Fibroblast of pulmonary artery (primary cell): ENCODE measurements around the gene MAP7.

ENCODE experiments used
- DNase-seq: peaks from one replicate; pipeline ENCODE4 v3.0.0-alpha.2; 2010; ENCODE audit warnings: low read depth
- H3K4me3 ChIP-seq: replicated peaks from 2 replicates; pipeline ENCODE4 v1.5.1; 2011; ENCODE audit warnings: low read depth, mild to moderate bottlenecking, control low read depth, low read length, moderate library complexity
- CTCF ChIP-seq: IDR thresholded peaks from 2 replicates; pipeline ENCODE4 v1.5.1; 2011; ENCODE audit warnings: mild to moderate bottlenecking, control low read depth, low read length, inconsistent platforms; ENCODE audit errors: missing control alignments

MAP7 gene

GRCh38 chr6:136421537-136422158 is 128.6 kb downstream of the MAP7 start:
- TF ChIP-seq CTCF: no peak
- DNase-seq: no peak
- no peak overlapping the region for H3K4me3 ChIP-seq

DNA sequence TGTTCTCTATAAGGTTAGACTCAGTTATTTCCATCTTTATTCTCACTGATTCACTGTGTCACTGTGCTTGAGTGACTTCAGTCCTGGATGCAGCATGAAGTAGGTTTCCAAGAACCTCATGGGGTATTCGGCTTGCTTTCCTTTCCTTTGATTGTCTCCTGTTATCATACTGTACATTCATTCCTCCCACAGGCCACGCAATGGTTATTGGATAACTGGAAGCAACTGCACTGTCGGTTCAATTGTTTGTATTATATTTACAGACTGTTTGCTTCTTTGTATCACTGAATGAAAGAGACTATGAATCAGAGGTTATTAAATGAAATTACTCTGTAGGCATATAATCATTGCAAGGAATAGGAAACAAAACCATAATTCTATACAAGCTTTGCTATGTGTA is 129.4 kb downstream of the MAP7 start:
- no peak for TF ChIP-seq CTCF
- no peak for DNase-seq
- no peak overlapping the region for H3K4me3 ChIP-seq

DNA sequence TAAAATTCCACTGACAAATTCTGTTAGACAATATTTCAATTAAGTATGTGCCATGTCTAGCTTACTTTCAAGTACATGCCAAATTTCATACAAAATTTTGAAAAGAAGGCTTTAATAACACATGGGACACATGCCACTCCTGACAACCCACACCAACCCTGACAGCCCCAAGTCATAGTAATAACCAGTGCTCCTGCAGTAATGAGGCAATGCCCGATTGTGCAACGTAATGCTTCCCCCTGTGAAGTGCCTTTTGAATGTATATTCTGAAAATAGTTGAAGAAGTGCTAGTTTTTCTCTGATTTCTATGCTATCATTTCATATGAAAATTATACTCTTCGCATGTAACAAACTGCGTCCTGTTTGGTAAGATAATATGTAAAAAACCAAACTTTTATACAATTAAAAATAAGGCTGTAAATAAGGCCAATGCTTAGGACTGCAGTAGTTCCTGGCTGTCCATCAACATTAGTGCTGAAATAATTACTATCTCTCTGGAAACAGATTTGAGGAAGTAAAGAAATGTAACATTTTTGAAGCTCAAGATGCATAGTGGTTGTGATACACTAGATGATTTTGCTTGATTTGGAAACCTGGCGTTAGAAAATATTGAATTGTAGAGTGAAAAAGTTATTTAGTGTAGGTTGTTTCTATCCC is 134.7 kb downstream of the MAP7 start:
- no peak overlapping the region for H3K4me3 ChIP-seq
- no peak for TF ChIP-seq CTCF
- peak; percentile 44 for DNase-seq

- DNase-seq: no peak
- no peak overlapping the region for H3K4me3 ChIP-seq
- no peak for TF ChIP-seq CTCF
Measured at GRCh38 chr6:136412410-136412809, 137.8 kb downstream of the MAP7 start.

DNA sequence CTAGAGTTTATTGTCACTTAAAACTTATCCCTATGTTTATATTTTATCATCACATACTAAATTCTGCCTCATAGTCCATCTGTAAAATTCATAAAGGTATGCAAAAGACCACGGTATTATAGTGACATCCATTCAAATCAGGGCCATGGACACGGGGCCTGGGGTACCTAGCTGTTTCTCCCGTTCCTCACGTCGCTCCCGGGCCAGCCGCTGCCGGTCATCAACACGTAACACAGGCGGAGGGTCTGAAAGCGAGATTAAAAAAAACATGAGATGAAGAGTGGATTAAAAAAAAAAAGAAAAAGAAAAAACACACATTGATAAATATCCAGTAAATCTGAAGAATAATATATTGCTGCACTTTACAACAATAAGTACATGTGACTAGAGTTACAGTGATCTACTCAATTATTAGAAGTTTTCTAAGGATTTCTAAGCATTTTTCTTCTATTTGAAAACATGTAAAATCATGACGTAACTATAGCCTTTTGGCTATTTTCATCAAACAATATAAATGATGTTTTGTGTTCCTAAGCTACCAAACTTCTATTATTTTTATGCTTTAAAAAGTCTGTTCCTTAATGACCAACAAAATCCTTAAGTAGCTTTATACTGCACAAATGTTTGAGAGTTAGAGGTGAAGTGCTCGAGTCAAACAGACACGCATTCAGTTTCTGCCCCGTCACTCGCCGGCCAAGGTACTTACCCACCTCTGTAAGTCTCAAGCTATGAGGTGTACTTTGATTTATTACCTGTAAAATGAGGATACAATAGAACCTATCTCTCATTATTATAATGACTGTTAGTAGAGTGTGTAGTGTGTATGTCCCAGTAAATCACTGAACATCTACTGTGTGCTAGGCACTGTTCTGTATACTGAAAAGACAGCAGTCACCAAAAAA is 138.5 kb downstream of the MAP7 start:
- DNase-seq: no peak
- TF ChIP-seq CTCF: no peak
- no peak overlapping the region for H3K4me3 ChIP-seq

DNA sequence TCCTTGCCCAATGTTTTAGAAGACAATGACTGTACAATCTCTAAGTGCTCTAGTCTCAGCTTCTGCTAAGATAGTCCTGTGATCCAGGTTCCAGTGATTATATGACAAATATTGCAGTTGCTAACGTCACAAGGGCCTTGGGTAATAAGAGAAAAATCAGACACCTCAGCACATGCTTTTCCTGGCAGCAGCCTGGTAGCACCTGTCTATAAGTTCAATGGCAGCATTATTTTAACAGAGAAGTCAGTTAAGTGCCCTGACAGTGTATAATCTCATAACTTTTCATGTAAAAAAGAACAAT is 139.2 kb downstream of the MAP7 start:
- DNase-seq: no peak
- no peak overlapping the region for H3K4me3 ChIP-seq
- TF ChIP-seq CTCF: no peak
